CD4-positive, alpha-beta T cell treated with Interleukin-17A for 4 hours (primary cell): Measurements from ENCODE around the gene MSI2.

Experiments
- DNase-seq: peaks from one replicate; pipeline ENCODE4 v3.0.0-alpha.2; 2020; ENCODE audit warnings: mixed read lengths

The MSI2 gene

GRCh38 chr17:57247261-57247660, 9.1 kb upstream of the MSI2 start:
- DNase-seq, result no peak

GRCh38 chr17:57247913-57248312, 8.4 kb upstream of the MSI2 start:
- no peak for DNase-seq

- DNase-seq, result no peak
Measured at GRCh38 chr17:57249520-57249919, 6.8 kb upstream of the MSI2 start.

GRCh38 chr17:57251211-57251787, 5.0 kb upstream of the MSI2 start:
- no peak for DNase-seq

- no peak for DNase-seq
Measured at GRCh38 chr17:57253362-57254065, 2.8 kb upstream of the MSI2 start.

GRCh38 chr17:57255182-57255775, 1.0 kb upstream of the MSI2 start:
- no peak for DNase-seq

- DNase-seq, result peak; percentile 64
Measured at GRCh38 chr17:57256708-57257112, 387 bp downstream of the MSI2 start.

GRCh38 chr17:57257195-57257894, 1.0 kb downstream of the MSI2 start:
- DNase-seq, result peak; percentile 45

GRCh38 chr17:57257895-57258851, 1.9 kb downstream of the MSI2 start:
- DNase-seq, result no peak

GRCh38 chr17:57259306-57259705, 3.0 kb downstream of the MSI2 start:
- no peak for DNase-seq

- no peak for DNase-seq
Measured at GRCh38 chr17:57259817-57260216, 3.5 kb downstream of the MSI2 start.

- DNase-seq, result no peak
Measured at GRCh38 chr17:57260325-57261083, 4.2 kb downstream of the MSI2 start.

- no peak for DNase-seq
Measured at GRCh38 chr17:57261084-57261461, 4.8 kb downstream of the MSI2 start.

GRCh38 chr17:57262557-57262956, 6.2 kb downstream of the MSI2 start:
- DNase-seq, result no peak

- DNase-seq, result no peak
Measured at GRCh38 chr17:57264250-57264649, 7.9 kb downstream of the MSI2 start.

GRCh38 chr17:57264776-57265175, 8.5 kb downstream of the MSI2 start:
- DNase-seq, result no peak

GRCh38 chr17:57266902-57267311, 10.6 kb downstream of the MSI2 start:
- no peak for DNase-seq

GRCh38 chr17:57268181-57268580, 11.9 kb downstream of the MSI2 start:
- no peak for DNase-seq

GRCh38 chr17:57269052-57269451, 12.7 kb downstream of the MSI2 start:
- DNase-seq, result no peak

GRCh38 chr17:57269598-57270255, 13.4 kb downstream of the MSI2 start:
- DNase-seq, result no peak

GRCh38 chr17:57270801-57271245, 14.5 kb downstream of the MSI2 start:
- no peak for DNase-seq
